Upper lobe of right lung (tissue), 1 donor: ENCODE measurements around the gene ABCB9. TPM values are rescaled to one million over a fixed set of nuclear protein-coding genes. Genes with fewer than 3 reads are reported as not detected.
"Not testable (repeated sequence)": the region's sequence is repeated elsewhere in the genome, so short reads cannot be mapped to it uniquely, and the experiment has no call there.

Experiments
- ATAC-seq: fragments of 200-7000 bp; cut with Tn5 transposase; one replicate; pipeline ENCODE4 v1.9.1; 2020; ENCODE audit warnings: mild to moderate bottlenecking, moderate library complexity
- DNase-seq: peaks from one replicate; pipeline ENCODE4 v3.0.0-alpha.2; 2020
- H3K27ac ChIP-seq: fragments of 200-600 bp; one replicate; pipeline ENCODE4 v1.8.0; 2022
- H3K27me3 ChIP-seq: fragments of 200-600 bp; one replicate; pipeline ENCODE4 v1.8.0; 2022; ENCODE audit warnings: mild to moderate bottlenecking
- H3K36me3 ChIP-seq: fragments of 200-600 bp; one replicate; pipeline ENCODE4 v1.8.0; 2022
- H3K4me1 ChIP-seq: fragments of 200-600 bp; one replicate; pipeline ENCODE4 v1.8.0; 2022
- H3K4me3 ChIP-seq: fragments of 200-600 bp; one replicate; pipeline ENCODE4 v1.8.0; 2022; ENCODE audit warnings: mild to moderate bottlenecking
- H3K9me3 ChIP-seq: fragments of 200-600 bp; one replicate; pipeline ENCODE4 v1.8.0; 2022
- CTCF ChIP-seq: fragments of 200-600 bp; IDR thresholded peaks from one replicate; pipeline ENCODE4 v1.8.0; 2022; ENCODE audit warnings: antibody characterized with exemption
- intact Hi-C: fragments of 100-400 bp; cut with DNase I; formaldehyde crosslinking; loops from one replicate; pipeline ENCODE4 v1.11.0; 2022
- total RNA-seq: library from RNA; stranded (reverse); fragmentation: NEBNext Ultra II Directional; extraction: Animal tissue kit (Norgen Biotek cat#: 25700); gene quantifications from one replicate; pipeline ENCODE4 v1.2.1, GENCODE V29; 2021
- donor health status: DM: no; HTN: yes; CAD: no; lungs with severe emphysema.

Gene ABCB9
- total RNA-seq, 1 donor from 2014 or later = 5.2 TPM

- intact Hi-C loops = no loop called here
- H3K36me3 ChIP-seq = no peaks in the 10 kb centered on the region
- no peaks in the 10 kb centered on the region for H3K27me3 ChIP-seq
- H3K4me3 ChIP-seq = peak overlapping the region; percentile 75
- ATAC-seq = peak; percentile 57
- TF ChIP-seq CTCF = no peak
- DNase-seq = peak; percentile 73
- peaks cover 54% of the 10 kb centered on the region for H3K4me1 ChIP-seq
- peak overlapping the region; percentile 93 for H3K27ac ChIP-seq
- no peaks in the 10 kb centered on the region for H3K9me3 ChIP-seq
Measured at GRCh38 chr12:122894193-122895121, 71.8 kb downstream of the ABCB9 start.

GRCh38 chr12:122893208-122894153, 72.8 kb downstream of the ABCB9 start:
- peak overlapping the region; percentile 93 for H3K27ac ChIP-seq
- no peaks in the 10 kb centered on the region for H3K27me3 ChIP-seq
- H3K4me1 ChIP-seq = peaks cover 64% of the 10 kb centered on the region
- intact Hi-C loops = no loop called here
- peak overlapping the region; percentile 75 for H3K4me3 ChIP-seq
- no peaks in the 10 kb centered on the region for H3K36me3 ChIP-seq
- DNase-seq = no peak
- TF ChIP-seq CTCF = no peak
- ATAC-seq = peak; percentile 24
- H3K9me3 ChIP-seq = no peaks in the 10 kb centered on the region

GRCh38 chr12:122892724-122893123, 73.5 kb downstream of the ABCB9 start:
- intact Hi-C loops, ATAC-seq, H3K9me3 ChIP-seq, H3K36me3 ChIP-seq, DNase-seq, H3K4me3 ChIP-seq, H3K27me3 ChIP-seq: not testable (repeated sequence)
- H3K4me1 ChIP-seq = peaks cover 69% of the 10 kb centered on the region
- peak overlapping the region; percentile 71 for H3K27ac ChIP-seq

GRCh38 chr12:122891661-122892525, 74.4 kb downstream of the ABCB9 start:
- ATAC-seq = no peak
- H3K27ac ChIP-seq = peak overlapping the region; percentile 71
- H3K27me3 ChIP-seq = no peaks in the 10 kb centered on the region
- no peaks in the 10 kb centered on the region for H3K36me3 ChIP-seq
- no peak for DNase-seq
- no peaks in the 10 kb centered on the region for H3K9me3 ChIP-seq
- peak overlapping the region; percentile 21 for H3K4me3 ChIP-seq
- intact Hi-C loops = no loop called here
- no peak for TF ChIP-seq CTCF
- peaks cover 77% of the 10 kb centered on the region for H3K4me1 ChIP-seq

- ATAC-seq = no peak
- Histone ChIP-seq H3K4me3 (no peak overlapping the region), H3K36me3 (no peaks in the 10 kb centered on the region), H3K27me3 (no peaks in the 10 kb centered on the region), H3K4me1 (peaks cover 79% of the 10 kb centered on the region), H3K27ac (peak overlapping the region; percentile 90), H3K9me3 (no peaks in the 10 kb centered on the region)
- intact Hi-C loops = no loop called here
- TF ChIP-seq CTCF = no peak
- DNase-seq = no peak
Measured at GRCh38 chr12:122889761-122890520, 76.3 kb downstream of the ABCB9 start.
